ENCODE data around the gene ASB6.
A peak's percentile ranks its signal among the peaks of the same experiment; 100 is the strongest.
"Not testable (repeated sequence)": the region's sequence is repeated elsewhere in the genome, so short reads cannot be mapped to it uniquely, and the experiment has no call there.

The ASB6 gene

DNA sequence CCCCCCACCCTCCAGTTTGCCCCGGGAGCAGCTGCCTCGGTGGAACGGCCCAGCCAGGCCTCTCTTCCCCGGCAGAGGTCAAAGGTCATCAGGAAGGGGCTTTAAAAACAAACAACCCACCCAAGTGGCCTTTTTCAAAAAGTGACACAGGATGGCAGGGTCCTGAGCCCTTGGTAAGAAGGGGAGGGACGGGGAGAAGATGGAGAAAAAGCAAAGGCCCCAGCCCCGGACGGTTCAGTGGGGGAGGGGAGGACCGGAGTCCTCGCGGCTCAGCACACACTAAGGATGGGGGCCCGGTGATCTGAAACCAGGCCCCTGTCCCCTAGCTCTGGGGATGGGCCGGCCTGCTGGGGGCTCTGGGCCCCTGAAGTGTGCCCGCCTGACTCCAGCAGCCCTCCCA is 24.6 kb upstream of the ASB6 start:
- no peak for DNase-seq

GRCh38 chr9:129665814-129666520 is 24.0 kb upstream of the ASB6 start:
- peak in 1 of 3 donors; percentile 21 for DNase-seq

DNA sequence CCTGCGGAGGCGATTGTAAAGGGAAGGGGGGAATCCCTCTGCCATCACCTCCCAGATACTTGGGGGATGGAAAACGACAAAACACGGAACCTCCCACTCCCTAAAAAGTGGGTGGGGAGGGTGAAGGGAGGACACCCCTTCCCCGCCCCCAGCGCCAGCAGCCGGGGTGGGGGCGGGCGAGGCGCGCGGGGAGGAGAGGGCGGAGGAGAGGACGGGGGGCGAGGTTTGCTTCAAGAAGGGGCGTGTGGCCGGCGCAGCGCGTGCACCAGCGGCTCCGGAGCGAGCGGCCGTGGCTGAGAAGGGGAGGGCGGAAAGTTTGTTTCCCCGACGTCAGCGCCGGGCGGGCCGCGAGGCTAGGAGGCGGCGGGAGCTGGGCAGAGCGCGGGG is 23.4 kb upstream of the ASB6 start, which contains the start of gene PRRX2:
TSS of gene PRRX2 (plus strand) at position 259 of the 387 bp plus-strand sequence. CDS start 221 bp downstream, outside the sequence.
- DNase-seq, result peak; percentile 24 to 60 (median 40)

GRCh38 chr9:129664746-129665388 is 22.9 kb upstream of the ASB6 start:
- peak in 1 of 3 donors; percentile 8 for DNase-seq

DNA sequence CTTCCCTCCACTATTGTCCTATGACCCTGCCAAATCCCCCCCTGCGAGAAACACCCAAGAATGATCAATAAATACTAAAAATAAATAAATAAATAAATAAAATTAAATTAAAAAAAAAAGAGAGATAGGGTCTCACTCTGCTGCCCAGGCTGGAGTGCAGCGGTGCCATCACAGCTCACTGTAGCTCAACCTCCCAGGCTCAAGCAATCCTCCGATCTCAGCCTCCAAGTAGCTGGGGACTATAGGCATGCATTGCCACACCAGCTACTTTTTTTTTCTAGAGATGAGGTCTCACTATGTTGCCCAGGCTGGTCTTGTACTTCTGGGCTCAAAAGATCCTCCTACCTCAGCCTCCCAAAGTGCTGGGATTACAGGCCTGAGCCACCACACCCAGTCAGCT is 20.3 kb upstream of the ASB6 start:
- DNase-seq, result not testable (repeated sequence)

DNA sequence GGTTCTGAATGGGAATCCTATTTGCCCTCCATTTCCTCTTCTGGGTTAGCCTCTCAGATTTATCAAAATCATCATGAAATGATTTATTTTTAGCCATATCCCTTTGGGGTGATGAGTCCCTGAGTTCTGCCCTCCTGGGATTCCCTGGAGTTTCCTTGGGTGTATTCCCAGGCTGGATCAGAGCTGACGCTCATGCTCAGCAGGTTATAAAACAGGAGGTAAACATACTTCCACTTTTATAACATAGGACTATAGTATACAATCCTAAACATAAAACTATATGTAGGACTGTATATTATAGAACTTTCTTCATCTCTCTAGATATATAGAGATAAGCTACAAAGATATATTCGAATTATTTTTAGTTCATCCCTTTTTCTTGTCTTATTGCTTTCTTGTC is 19.1 kb upstream of the ASB6 start:
- no peak for DNase-seq

DNA sequence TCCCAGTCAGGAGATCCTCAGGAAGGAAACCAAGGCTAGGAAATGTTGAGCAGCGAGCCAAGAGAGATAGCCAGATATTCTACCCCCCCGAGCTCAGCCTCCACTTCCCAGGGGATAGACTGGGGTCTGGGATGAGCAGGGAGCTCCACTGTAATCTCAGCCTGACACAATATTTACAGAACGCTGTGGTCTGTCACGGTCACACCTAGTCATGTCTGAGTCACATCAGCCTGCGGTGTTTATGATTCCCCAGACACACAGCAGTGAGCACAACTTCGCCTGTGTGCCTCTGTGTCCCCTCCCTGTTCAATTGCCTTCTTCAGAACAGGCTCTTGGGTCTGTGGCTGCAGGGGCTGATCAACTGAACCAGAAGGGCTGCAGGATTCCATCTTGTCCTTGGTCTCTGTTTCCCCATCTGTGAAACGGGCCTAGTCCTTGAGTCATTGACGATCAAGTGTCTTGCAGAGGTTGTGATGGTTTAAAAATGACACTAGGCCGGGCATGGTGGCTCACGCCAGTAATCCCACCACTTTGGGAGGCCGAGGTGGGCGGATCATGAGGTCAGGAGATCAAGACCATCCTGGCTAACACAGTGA is 14.9 kb upstream of the ASB6 start:
- DNase-seq, result no peak

DNA sequence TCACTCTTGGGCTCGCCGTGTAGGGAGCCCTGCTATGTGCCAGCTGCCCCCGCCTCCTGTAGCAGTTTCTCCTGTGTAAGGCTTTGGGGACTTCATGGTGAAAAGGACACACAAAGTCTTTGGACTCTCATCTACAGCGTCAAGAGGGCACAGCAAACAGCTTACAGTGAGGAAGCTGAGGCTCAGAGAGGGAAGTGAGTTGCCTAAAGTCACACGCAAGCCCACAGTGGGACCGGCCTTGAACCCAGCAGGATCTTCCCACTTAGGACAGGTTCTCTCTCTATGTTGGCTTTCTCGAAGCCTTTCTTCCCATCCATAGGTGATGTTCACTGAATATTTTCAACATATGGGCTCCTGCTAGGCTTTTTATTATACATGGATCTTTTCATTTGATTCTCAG is 13.7 kb upstream of the ASB6 start:
- DNase-seq, result peak in 2 of 3 donors; percentile 17 to 22

DNA sequence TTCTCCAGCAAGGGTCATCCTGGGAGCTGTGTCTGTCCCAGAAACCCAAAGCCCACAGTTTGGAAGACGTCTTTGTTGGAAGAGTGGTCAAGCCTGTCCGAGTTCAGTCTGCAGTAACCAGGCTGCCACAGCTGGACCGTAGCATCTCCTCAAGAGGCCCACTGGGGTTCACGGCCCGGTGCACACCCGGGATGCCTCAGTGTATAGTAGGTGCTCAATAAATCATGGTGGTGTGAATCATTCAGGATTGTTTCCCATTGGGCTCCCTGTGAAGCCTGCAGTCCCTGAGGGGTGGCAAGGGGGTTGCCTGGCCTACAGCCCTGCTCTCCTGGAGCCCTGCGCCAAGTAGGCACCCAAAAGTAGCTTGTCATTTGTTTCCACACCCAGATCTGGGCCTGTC is 13.2 kb upstream of the ASB6 start:
- DNase-seq, result no peak

- no peak for DNase-seq
Observed at GRCh38 chr9:129654554-129655040, 12.6 kb upstream of the ASB6 start.

- no peak for DNase-seq
Observed at GRCh38 chr9:129653823-129654553, 12.0 kb upstream of the ASB6 start.

DNA sequence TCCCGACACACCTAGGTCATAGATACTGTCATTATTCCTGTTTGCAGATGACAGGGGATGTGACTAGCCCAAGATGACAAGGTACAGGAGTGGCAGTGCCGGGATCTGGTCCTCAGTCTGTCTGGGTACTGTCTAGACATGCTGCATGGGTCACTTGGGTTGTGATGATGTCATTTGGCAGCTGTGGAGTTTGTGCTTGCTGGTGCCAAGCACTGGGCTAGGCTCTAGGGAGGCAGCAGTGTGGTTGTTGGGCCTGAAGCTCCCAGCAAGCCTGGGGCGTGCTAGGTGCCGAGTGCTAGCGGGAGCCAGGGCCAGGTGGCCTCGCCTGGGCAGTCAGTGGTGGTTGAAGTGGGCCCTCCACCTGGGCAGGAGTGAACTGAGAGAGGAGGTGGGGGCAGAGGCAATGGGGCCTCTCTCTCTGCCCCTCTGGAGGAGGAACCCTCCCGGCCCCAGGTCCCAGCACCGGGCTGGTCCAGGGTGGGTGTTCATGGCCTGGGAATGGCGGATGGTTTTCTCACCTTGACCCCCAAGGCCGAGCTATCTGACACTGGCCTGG is 8.8 kb upstream of the ASB6 start:
- no peak for DNase-seq

DNA sequence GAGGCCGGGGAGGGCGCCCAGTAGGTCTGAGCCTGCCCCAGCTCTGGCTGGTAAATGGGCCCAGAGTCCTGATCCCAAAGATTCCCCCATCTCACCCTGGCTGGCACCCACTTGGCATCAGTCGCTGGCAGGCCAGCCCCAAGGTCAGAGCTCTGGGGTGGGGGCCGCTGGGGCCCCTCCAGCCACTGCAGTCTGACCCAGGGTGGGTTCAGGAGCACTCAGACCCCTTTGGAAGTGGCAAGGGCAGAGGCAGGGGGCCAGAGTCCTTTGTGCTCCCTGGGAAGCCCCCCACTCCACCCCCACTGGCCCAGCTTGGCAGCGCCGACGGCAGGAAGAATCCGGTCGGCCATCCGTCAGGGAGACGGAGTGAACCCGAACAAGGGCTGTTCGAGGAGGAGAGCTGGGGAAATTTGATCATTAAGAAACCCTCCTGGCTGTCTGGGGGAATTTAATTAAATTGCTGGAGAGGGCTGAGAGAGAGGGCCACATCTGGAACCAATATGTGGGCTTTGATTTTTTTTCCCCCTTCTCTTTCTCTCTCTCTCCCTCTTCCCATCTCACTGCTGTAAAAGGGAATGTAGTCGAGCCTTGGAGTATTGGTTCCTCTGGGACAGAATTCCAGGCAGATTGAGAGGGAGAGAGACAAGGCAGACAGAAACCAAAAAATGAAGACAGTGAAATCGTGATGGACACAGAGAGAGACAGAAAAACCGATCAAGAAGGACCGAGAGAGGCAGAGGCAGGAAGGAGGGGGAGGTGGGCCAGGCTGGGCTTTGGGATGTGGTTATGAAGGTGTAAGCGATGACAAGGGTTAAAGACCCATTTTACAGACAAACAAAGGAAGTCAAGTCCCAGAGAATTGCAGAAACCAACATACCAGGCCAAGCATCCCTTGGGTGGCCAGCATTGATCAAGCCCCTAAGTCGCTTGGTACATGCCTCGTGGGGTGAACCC is 8.1 kb upstream of the ASB6 start:
- no peak for DNase-seq

- DNase-seq, result no peak
Observed at GRCh38 chr9:129648764-129649115, 6.8 kb upstream of the ASB6 start.

DNA sequence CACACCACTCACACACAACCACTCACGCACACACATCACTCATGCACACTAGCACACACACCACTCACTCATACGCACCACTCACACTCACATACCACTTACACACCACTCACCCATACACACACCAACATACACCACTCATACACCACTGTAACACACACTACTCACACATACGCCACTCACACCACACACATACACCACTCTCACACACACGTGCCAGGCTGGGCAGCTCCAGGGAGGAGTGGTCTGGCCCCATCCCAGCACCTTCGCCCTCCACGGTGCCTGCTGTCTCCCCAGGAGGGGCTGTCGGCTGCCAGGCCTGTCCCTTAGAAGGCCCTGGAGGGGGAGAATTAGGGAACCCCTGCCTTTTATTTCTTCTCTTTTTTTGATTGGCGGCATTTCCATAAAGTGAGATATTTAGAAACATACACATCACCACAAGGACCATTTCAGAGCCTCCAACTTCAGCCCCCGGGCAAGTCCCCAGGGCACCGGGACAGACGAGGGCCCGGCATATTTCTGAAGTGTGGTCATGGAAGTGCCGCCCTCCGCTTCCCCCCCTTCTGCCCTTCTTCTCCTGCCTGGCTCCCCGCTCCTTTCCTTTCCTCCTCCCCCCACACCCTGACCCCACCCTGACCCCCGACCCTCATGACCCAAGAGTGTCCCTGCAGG is 6.3 kb upstream of the ASB6 start:
- DNase-seq, result no peak

DNA sequence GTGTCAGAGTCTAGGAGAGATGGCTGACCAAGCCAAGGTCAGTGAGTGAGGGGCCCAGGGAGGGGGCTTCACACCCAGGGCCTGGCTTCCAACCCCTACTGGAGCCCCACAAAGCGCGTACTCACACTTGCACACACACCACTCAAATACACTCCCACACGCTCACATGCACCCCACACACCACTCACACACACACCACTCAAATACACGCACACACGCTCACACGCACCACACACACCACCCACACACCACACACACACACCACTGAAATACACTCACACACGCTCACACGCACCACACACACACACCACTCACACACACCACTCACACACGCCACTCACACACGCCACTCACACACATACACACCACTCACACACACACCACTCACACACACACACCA is 5.7 kb upstream of the ASB6 start:
- no peak for DNase-seq

- DNase-seq, result no peak
Observed at GRCh38 chr9:129646654-129647053, 4.7 kb upstream of the ASB6 start.

DNA sequence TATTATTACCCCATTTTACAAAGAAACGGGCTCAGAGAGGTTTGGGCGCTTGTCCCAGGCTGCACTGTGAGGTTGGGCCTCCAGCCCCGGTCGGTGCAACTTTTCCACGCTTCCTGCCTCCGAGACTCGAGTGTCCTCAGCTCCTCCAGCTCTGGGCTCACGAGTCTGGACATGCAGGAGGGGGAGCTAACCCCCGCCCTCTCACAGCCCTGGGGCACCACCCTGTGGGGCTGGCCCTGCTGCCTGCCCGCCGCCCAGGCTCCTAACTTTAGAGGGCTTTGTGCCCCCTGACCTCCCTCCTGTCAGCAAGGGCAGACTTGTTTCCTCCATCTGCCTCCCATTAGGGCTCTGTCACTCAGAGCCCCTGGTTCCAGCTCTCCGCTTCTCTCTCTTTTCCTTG is 4.3 kb upstream of the ASB6 start:
- DNase-seq, result no peak

GRCh38 chr9:129644902-129645301 is 3.0 kb upstream of the ASB6 start:
- no peak for DNase-seq

GRCh38 chr9:129644365-129644764 is 2.4 kb upstream of the ASB6 start:
- peak in 1 of 3 donors; percentile 15 for DNase-seq

DNA sequence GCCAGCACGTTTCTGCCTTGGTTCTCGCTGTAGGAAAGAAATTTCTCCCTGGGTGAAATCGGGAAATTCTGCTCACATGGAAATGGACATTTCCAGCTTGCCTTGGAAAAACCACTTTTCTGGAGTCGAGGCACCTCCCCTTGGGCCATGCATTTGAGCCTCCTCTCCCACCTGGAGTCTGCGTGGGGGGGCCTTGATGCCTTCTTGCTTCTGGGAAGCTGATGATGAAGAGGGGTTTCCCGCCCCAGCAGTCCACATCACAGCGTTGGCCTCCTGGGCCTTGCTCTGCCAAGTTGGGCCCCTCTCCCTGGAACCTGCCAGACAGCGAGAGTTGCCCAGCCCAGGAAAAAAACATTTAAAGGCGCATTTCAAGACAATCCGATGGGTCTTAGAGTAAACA is 1.8 kb upstream of the ASB6 start:
- DNase-seq, result peak in 1 of 3 donors; percentile 22

Measured in suppressor macrophage treated with lipopolysaccharide for 1 hour (primary cell).